ENCODE data around the gene SOWAHC. TPM values are rescaled to one million over a fixed set of nuclear protein-coding genes. Genes with fewer than 3 reads are reported as not detected.
"Not testable (repeated sequence)": the region's sequence is repeated elsewhere in the genome, so short reads cannot be mapped to it uniquely, and the experiment has no call there.

The SOWAHC gene
- total RNA-seq, 2 experiments from 2014 or later, result 0.11 to 0.17 TPM

DNA sequence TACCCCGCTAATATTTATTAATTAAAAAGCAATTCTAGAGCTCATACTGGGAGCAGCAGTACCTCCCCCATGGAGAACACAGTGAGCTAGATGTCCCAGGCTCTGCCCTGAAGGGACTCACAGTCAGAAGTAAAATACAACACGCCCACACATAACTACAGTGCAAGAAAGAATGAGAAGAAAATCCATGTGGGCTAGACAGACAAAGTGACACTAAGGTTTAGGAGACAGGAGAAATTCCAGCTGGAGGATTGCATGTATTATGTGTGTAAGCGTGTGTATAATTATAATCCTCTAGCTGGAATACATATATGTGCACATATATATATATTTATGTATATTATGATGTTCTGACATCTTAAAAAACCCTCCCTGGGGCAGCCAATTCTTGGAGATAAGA lies 15.7 kb downstream of the SOWAHC start:
- POLR2A ChIA-PET, result no interaction called here

DNA sequence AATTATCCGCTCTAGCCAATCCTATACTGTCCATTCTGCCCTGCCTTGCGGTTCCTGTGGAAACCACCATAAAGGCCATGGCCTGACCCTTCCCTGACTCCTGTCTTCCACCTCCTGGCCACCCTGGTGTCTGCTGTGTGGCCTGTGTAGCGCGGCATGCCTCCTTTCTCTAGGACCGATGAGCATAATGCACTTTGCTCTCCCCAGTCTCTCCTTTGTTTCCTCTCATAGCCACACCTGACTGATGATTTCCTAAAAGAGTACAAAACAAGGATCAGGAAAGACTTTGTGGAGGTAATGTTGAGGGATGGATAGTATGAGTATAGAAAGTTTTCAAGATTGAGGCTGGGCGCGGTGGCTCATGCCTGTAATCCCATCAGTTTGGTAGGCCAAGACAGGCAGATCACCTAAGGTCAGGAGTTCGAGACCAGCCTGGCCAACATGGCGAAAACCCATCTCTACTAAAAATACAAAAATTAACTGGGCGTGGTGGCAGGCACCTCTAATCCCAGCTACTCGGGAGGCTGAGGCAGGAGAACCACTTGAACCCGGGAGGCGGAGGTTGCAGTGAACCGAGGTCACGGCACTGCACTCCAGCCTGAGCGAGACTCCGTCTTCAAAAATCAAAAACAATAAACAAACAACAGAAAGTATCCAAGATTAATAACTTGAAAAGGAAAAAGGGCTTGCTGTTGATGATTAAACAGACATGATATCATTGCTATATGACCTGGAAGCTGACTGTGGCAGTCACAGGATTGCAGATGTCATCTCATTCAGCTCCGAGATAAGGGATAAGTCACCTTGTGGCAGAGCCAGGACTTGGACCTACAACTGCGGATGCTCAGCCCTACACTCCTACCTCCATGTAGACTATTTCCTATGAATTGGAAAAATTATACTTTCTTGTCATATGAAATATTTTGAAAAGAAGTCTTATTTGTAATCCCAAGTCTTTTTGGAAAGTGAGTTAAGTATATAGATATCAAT lies 16.6 kb downstream of the SOWAHC start:
- peaks cover 3% of the 10 kb centered on the region for H3K4me1 Mint-ChIP-seq
- POLR2A ChIA-PET, result no interaction called here
- ATAC-seq (ENCODE audit: low read depth), result no peak

More for the DNA sequence above, 15.7 kb downstream of the SOWAHC start:
- ATAC-seq (ENCODE audit: low read depth), result no peak
- DNase-seq, result no peak
- Mint-ChIP-seq H3K4me3 (no peak overlapping the region), H3K27me3 (no peaks in the 10 kb centered on the region), H3K4me1 (peaks cover 3% of the 10 kb centered on the region), H3K9me3 (no peaks in the 10 kb centered on the region), H3K36me3 (no peaks in the 10 kb centered on the region), H3K27ac (no peak overlapping the region)

DNA sequence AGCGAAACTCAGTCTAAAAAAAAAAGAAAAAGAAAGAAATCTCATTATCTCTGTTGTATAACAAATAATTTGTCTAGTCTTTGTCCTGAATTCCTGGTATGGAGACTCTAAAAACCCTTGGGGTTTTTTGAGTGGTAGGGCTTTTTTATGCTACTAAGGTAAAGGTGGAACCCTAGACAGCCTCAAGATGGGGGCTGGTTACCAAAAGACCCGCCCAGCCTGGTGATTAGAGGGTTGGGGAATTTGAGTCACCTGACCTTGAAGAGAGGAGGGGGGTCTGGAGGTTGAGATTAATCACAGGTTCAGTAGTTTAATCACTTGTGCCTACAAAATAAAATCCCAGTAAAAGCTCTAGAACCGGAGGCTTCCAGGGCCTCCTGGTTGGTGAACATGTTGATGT lies 17.6 kb downstream of the SOWAHC start:
- Mint-ChIP-seq H3K27ac (no peak overlapping the region), H3K4me1 (peaks cover 3% of the 10 kb centered on the region), H3K9me3 (no peaks in the 10 kb centered on the region), H3K36me3 (no peaks in the 10 kb centered on the region), H3K4me3 (no peak overlapping the region), H3K27me3 (no peaks in the 10 kb centered on the region)
- DNase-seq, result no peak
- POLR2A ChIA-PET, result no interaction called here
- ATAC-seq (ENCODE audit: low read depth), result no peak

More for the DNA sequence above, 16.6 kb downstream of the SOWAHC start:
- Mint-ChIP-seq H3K27ac (no peak overlapping the region), H3K9me3 (no peaks in the 10 kb centered on the region), H3K4me3 (no peak overlapping the region), H3K36me3 (no peaks in the 10 kb centered on the region), H3K27me3 (no peaks in the 10 kb centered on the region)
- no peak for DNase-seq

DNA sequence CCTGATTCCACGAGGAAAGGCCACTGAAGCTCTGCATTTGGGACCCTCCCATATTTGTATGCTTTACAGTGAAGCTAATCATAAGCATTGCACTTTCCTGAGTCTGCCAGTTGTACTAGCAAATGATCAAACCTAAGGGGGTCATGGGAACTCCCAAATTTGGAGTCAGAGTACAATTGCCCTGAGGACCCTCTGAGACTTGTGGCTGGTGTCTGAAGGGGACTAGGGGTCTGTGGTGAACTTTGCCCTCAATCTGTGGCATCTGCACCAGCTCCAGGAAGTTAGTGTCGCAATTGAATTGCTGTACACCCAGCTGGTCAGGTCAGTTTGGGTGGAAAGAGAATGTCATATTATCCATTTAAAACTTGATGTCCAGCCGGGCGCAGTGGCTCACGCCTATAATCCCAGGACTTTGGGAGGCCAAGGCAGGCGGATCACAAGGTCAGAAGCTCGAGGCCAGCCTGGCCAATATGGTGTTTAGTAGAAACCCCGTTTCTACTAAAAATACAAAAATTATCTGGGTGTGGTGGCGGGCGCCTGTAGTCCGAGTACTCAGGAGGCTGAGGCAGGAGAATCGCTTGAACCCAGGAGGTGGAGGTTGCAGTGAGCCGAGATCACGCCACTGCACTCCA lies 18.1 kb downstream of the SOWAHC start:
- POLR2A ChIA-PET, result no interaction called here
- H3K27me3 Mint-ChIP-seq, result no peaks in the 10 kb centered on the region
- DNase-seq, result no peak
- no peak overlapping the region for H3K4me3 Mint-ChIP-seq
- no peaks in the 10 kb centered on the region for H3K9me3 Mint-ChIP-seq
- no peak for ATAC-seq (ENCODE audit: low read depth)
- peaks cover 3% of the 10 kb centered on the region for H3K4me1 Mint-ChIP-seq
- no peak overlapping the region for H3K27ac Mint-ChIP-seq
- H3K36me3 Mint-ChIP-seq, result no peaks in the 10 kb centered on the region

DNA sequence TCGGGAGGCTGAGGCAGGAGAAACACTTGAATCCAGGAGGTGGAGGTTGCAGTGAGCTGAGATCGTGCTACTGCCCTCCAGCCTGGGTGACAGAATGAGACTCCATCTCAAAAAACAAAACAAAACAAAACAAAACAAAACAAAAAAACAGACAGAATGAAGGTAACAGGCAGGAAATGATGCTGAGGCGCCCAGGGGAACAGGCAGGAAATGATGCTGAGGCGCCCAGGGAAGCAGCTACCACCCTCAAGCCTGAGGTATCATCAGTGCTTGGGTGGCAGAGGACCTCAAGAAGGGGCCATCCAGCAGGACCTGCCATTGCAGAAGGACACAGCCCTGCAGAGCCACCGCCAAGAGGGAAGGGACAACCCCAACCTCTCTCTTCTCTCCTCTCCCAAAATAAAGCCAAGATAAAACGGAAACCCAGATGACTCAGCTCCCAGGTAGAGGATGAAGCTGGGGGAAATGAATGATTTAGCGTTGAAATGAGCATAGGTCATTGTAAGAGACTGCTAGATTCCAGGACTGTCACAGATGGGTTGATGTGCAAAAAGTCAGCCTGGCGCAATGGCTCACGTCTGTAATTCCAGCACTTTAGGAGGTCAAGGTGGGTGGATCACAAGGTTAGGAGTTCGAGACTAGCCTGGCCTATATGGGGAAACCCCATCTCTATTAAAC lies 19.3 kb downstream of the SOWAHC start:
- Mint-ChIP-seq H3K36me3 (no peaks in the 10 kb centered on the region), H3K9me3 (no peaks in the 10 kb centered on the region), H3K4me1 (peaks cover 8% of the 10 kb centered on the region), H3K27me3 (no peaks in the 10 kb centered on the region), H3K4me3 (no peak overlapping the region), H3K27ac (no peak overlapping the region)
- DNase-seq (no peak), ATAC-seq (ENCODE audit: low read depth) (no peak)
- POLR2A ChIA-PET, result no interaction called here

DNA sequence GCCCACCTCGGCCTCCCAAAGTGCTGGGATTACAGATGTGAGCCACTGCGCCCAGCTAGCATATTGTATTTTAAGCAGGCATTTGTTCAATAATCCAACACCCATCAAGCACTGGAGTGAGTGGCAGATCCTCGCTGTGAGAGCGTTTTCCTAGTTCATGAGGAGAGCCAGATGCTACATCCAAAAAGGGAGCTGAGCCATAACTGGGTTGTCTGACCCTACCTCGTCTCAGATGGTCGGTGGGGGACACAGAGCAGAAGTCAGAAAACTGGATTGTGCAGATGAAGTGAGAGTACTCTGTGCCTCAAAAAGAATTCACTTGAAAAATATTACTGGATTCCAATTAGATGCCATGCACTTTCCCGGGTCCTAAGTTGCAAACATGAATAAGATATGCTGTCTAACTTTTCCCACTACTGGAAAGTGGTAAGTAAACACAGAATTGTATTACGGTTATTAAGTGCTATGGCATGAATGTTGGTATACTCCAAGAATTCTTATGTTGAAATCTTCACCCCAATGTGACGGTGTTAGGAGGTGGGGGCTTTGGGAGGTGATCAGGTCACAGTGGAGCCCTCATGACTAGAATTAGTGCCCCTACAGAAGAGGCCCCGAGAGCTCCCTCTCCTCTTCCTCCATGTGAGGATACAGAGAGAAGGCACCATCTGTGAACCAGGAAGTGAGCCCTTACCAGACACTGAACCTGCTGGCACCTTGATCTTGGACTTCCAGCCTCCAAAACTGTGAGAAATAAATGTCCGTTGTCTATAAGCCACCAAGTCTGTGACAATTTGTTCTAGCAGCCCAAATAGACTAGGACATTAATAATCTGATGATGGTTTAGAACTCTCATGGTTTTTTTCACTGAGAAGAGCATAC lies 21.5 kb downstream of the SOWAHC start:
- Mint-ChIP-seq H3K4me3 (no peak overlapping the region), H3K9me3 (no peaks in the 10 kb centered on the region), H3K4me1 (peaks cover 8% of the 10 kb centered on the region), H3K27ac (no peak overlapping the region), H3K36me3 (no peaks in the 10 kb centered on the region), H3K27me3 (no peaks in the 10 kb centered on the region)
- ATAC-seq (ENCODE audit: low read depth), result no peak
- DNase-seq, result no peak
- POLR2A ChIA-PET, result no interaction called here

DNA sequence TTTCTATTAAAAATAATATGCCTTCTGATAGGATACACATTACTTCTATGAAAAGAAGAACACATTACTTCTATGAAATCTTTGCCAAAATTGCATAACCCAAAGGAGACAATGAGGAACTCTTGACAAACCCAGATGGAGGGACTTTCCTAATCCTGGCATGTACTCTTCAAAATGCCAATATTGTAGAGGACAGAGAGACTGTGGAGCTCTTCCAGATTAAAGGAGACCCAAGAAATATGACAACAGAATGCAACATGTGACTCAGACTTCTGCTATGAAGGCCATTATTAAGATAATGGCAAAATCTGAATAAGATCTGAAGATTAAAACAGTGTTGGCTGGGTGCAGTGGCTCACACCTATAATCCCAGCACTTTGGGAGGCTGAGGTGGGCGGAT lies 22.2 kb downstream of the SOWAHC start:
- H3K27ac Mint-ChIP-seq, result no peak overlapping the region

DNA sequence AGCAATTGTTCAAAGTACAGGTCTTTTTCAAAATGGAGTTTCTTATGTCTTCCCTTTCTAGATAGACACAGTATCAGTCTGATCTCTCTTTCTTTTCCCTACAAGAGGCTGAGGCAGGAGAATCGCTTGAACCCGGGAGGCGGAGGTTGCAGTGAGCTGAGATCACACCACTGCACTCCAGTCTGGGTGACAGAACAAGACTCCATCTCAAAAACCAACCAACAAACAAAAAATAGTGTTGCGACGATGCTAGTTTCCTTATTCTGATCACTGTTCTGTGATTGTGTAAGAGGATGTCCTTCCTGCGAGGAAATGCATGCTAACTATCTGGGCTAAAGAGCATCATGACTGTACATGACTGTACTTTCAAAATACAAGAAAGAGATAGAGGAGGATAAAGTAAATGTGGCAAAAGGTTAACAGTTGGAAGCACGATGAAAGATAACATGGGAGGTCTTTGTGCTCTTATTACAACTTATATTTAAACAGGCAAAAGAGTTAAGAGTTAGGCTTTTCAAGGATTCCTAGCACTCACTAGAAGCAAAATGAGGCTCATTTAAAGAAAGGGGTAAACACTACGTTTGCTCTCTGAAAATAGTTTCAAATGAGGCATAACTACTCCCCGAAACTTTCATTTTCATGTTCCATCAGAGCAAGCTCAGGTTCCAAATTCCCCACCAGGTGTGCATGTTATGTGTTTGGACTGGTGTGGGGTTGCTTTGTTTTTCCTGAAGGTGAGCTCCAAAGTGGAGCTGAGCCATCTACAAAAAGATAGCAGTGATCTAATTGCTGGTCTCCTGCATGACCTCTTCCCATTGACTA lies 23.8 kb downstream of the SOWAHC start:
- Mint-ChIP-seq H3K4me1 (peaks cover 8% of the 10 kb centered on the region), H3K36me3 (no peaks in the 10 kb centered on the region), H3K27ac (no peak overlapping the region), H3K9me3 (no peaks in the 10 kb centered on the region), H3K27me3 (no peaks in the 10 kb centered on the region), H3K4me3 (no peak overlapping the region)
- ATAC-seq (ENCODE audit: low read depth) (no peak), DNase-seq (no peak)
- POLR2A ChIA-PET, result no interaction called here

More for the DNA sequence above, 22.2 kb downstream of the SOWAHC start:
- ATAC-seq (ENCODE audit: low read depth), result no peak
- no peak for DNase-seq
- Mint-ChIP-seq H3K36me3 (no peaks in the 10 kb centered on the region), H3K4me1 (peaks cover 8% of the 10 kb centered on the region), H3K9me3 (no peaks in the 10 kb centered on the region), H3K4me3 (no peak overlapping the region), H3K27me3 (no peaks in the 10 kb centered on the region)
- POLR2A ChIA-PET, result no interaction called here

DNA sequence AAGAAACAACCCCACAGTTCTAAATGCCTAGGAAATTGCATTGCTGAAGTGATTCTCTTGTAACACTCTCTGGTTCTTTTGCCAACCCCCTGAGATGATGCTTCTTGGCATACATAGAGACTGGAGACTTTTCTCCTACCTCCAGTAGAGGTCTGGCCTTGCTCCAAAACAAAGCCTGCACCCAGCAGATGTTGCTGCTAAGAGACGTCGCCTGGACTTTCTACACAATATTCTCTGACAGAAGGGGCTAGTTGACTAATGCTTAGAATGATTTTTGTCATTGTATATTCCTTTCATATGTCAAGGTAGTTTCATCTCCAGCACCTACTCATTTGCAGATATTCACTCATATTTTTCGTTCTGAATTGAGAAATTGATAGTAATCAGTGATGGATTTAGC lies 24.6 kb downstream of the SOWAHC start:
- H3K4me3 Mint-ChIP-seq, result no peak overlapping the region
- peaks cover 4% of the 10 kb centered on the region for H3K4me1 Mint-ChIP-seq
- ATAC-seq (ENCODE audit: low read depth) (no peak), DNase-seq (no peak)
- POLR2A ChIA-PET, result no interaction called here
- no peaks in the 10 kb centered on the region for H3K9me3 Mint-ChIP-seq
- no peaks in the 10 kb centered on the region for H3K27me3 Mint-ChIP-seq
- H3K36me3 Mint-ChIP-seq, result no peaks in the 10 kb centered on the region
- H3K27ac Mint-ChIP-seq, result no peak overlapping the region

DNA sequence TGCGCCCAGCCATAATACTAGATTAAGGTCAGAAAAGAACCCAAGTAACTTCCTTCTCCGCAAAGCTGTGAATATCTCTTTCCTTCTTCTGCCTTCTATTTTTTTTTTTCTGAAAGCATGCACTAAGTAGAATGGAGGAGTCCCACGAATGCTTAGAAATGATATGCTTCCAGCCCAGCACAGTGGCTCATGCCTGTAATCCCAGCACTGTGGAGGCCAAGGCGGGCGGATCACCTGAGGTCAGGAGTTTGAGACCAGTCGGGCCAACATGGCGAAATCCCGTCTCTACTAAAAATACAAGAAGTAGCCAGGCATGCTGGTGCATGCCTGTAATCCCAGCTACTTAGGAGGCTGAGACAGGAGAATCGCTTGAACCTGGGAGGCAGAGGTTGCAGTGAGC lies 25.8 kb downstream of the SOWAHC start:
- H3K27me3 Mint-ChIP-seq; H3K9me3 Mint-ChIP-seq; ATAC-seq (ENCODE audit: low read depth); DNase-seq; H3K4me3 Mint-ChIP-seq; H3K4me1 Mint-ChIP-seq; H3K36me3 Mint-ChIP-seq; H3K27ac Mint-ChIP-seq; POLR2A ChIA-PET: not testable (repeated sequence)

DNA sequence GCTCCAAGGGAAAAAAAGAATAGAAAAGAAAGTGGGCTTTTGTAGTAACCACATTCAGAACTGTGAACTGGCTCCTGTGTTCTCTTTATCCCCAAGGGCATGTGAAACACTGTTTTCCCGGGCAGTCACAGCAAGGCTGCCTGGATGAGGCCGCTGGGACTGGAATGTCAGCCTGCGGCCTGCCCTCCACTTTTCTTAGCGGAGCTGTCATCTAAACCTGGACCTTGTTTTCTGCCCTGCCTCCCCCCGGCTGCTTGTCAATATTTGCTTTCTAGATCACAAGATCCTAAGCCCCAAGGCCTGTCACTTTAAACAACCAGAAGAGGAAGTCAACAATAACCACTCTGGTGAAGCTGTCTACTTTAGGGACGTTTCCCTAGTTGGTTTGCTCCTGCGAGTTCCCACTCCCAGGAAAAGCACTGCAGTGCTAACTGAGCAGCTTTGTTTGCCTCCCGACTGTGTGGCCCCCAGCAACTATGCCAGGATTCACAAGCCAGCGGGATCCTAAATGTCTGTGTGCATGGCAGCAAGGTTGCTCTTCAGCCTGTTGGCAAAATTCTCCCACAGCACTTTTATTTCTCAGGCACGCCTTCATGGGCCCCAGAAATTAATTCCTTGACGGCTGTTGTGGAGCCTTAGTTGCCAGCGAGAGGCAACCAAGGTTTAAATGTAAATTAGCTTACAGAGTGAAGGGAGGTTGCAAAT lies 30.6 kb downstream of the SOWAHC start:
- peaks cover 2% of the 10 kb centered on the region for H3K27me3 Mint-ChIP-seq
- DNase-seq (no peak), ATAC-seq (ENCODE audit: low read depth) (no peak)
- POLR2A ChIA-PET, result no interaction called here
- no peak overlapping the region for H3K27ac Mint-ChIP-seq
- H3K4me1 Mint-ChIP-seq, result no peaks in the 10 kb centered on the region
- no peaks in the 10 kb centered on the region for H3K36me3 Mint-ChIP-seq
- no peaks in the 10 kb centered on the region for H3K9me3 Mint-ChIP-seq
- no peak overlapping the region for H3K4me3 Mint-ChIP-seq
